Mesendoderm (in vitro differentiated cells): ENCODE data around the gene CYP46A1.

Experiments
- DNase-seq: peaks from one replicate; pipeline ENCODE4 v3.0.0; 2013
- H2AK5ac ChIP-seq: 2 replicates; pipeline ENCODE4 v1.6.1; 2013; ENCODE audit warnings: low read length, inconsistent platforms
- H2BK120ac ChIP-seq: 2 replicates; pipeline ENCODE4 v1.6.1; 2013; ENCODE audit warnings: low read depth, mild to moderate bottlenecking, low read length, moderate library complexity, mixed read lengths
- H2BK15ac ChIP-seq: replicated peaks from 2 replicates; pipeline ENCODE4 v1.6.1; 2013; ENCODE audit warnings: low read depth, mild to moderate bottlenecking, moderate library complexity
- H2BK5ac ChIP-seq: 2 replicates; pipeline ENCODE4 v1.6.1; 2013; ENCODE audit warnings: low read length, inconsistent platforms
- H3K18ac ChIP-seq: 2 replicates; pipeline ENCODE4 v1.6.1; 2013; ENCODE audit warnings: mild to moderate bottlenecking, low read length, mixed read lengths
- H3K23ac ChIP-seq: one replicate; pipeline ENCODE4 v1.6.1; 2013; ENCODE audit warnings: low read length
- H3K27ac ChIP-seq: 2 replicates; pipeline ENCODE4 v1.5.1; 2013; ENCODE audit warnings: low read depth, mild to moderate bottlenecking, inconsistent platforms, low read length, moderate library complexity
- H3K27me3 ChIP-seq: 2 replicates; pipeline ENCODE4 v1.6.1; 2013; ENCODE audit warnings: low read length, control low read depth, mild to moderate bottlenecking, inconsistent platforms; ENCODE audit not compliant: insufficient read depth, poor library complexity
- H3K36me3 ChIP-seq: 2 replicates; pipeline ENCODE4 v1.6.1; 2013; ENCODE audit warnings: low read length, inconsistent platforms; ENCODE audit not compliant: control insufficient read depth, insufficient read depth
- H3K4ac ChIP-seq: one replicate; pipeline ENCODE4 v1.6.1; 2013; ENCODE audit warnings: low read depth, mild to moderate bottlenecking, low read length, moderate library complexity
- H3K4me1 ChIP-seq: 2 replicates; pipeline ENCODE4 v1.6.1; 2013; ENCODE audit warnings: low read depth, low read length, inconsistent platforms; ENCODE audit not compliant: control insufficient read depth
- H3K4me2 ChIP-seq: 2 replicates; pipeline ENCODE4 v1.6.1; 2013; ENCODE audit warnings: low read length
- H3K4me3 ChIP-seq: 2 replicates; pipeline ENCODE4 v1.5.1; 2013; ENCODE audit warnings: mild to moderate bottlenecking, low read length
- H3K56ac ChIP-seq: one replicate; pipeline ENCODE4 v1.6.1; 2013; ENCODE audit warnings: low read length
- H3K79me1 ChIP-seq: 2 replicates; pipeline ENCODE4 v1.6.1; 2013; ENCODE audit warnings: low read length, inconsistent platforms
- H3K79me2 ChIP-seq: 2 replicates; pipeline ENCODE4 v1.6.1; 2013; ENCODE audit warnings: mild to moderate bottlenecking, low read length; ENCODE audit not compliant: control insufficient read depth, insufficient read depth
- H3K9ac ChIP-seq: 2 replicates; pipeline ENCODE4 v1.6.1; 2013; ENCODE audit warnings: low read length, inconsistent platforms
- H4K5ac ChIP-seq: one replicate; pipeline ENCODE4 v1.6.1; 2013; ENCODE audit warnings: low read length
- H4K8ac ChIP-seq: one replicate; pipeline ENCODE4 v1.6.1; 2013; ENCODE audit warnings: low read depth, mild to moderate bottlenecking, control low read depth, low read length, moderate library complexity
- WGBS: extraction: QIAGEN DNeasy Blood & Tissue Kit; methylation state at CpG from one replicate; pipeline ENCODE4 v1.1.7; 2013; ENCODE audit warnings: low lambda C conversion rate, missing lambda C conversion rate; ENCODE audit not compliant: insufficient coverage; ENCODE audit errors: extremely low coverage; 5-methylcytosine and 5-hydroxymethylcytosine counted together

CYP46A1 gene

DNA sequence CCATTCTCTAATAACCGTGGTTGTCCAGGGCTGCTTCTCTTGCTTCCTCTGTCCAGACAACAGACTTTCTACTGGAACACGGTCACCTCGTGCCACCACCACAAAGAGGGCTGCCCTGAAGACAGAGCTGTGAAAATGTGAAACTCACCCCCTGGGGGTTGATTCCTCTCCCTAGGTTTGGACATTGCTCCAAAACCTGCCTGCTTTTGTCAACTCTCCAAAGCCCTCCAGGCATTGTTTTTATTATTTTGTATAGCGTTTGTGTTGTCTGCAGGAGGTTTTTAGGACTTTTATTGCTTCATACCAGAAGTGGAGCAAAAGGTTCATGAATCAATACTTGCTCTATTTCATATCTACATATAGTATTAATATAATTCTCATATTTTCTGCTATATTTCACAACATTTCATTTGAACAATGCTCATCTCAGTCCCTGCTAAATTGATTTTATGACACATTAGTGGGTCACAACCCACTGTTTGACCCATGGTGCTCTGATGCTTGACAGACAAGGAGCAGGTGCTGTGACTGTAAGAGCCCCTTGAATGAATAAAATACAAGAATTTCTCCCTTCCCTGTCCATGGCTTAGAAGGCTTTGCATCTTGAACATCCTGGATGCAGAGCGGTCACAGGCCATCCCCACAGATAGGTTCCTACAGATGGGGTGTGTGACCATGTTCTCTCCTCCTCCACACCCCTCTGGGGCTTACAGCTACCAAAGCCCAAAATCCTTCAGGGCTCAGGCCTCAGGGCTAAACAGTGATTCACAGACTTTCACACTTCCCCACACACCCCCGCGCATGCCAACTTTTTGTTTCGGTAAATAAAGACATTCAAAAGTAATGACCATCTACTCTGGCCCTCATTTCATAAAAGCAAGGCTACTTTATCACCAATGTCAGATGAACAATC is 88.5 kb downstream of the CYP46A1 start:
- Histone ChIP-seq H3K18ac (no peak overlapping the region), H2BK15ac (no peak overlapping the region), H3K27me3 (no peaks in the 10 kb centered on the region), H3K79me1 (no peaks in the 10 kb centered on the region), H4K5ac (no peak overlapping the region), H2BK120ac (no peak overlapping the region), H3K4ac (no peak overlapping the region), H3K79me2 (no peaks in the 10 kb centered on the region), H3K9ac (no peak overlapping the region), H3K23ac (no peak overlapping the region), H3K4me2 (no peak overlapping the region), H3K56ac (no peak overlapping the region), H3K4me3 (no peak overlapping the region), H3K36me3 (no peaks in the 10 kb centered on the region), H2AK5ac (no peak overlapping the region), H2BK5ac (no peak overlapping the region), H3K27ac (no peak overlapping the region), H4K8ac (no peak overlapping the region), H3K4me1 (no peaks in the 10 kb centered on the region)
- DNase-seq: no peak
- no CpG with 5 or more reads among the region's 8 CpGs for WGBS

DNA sequence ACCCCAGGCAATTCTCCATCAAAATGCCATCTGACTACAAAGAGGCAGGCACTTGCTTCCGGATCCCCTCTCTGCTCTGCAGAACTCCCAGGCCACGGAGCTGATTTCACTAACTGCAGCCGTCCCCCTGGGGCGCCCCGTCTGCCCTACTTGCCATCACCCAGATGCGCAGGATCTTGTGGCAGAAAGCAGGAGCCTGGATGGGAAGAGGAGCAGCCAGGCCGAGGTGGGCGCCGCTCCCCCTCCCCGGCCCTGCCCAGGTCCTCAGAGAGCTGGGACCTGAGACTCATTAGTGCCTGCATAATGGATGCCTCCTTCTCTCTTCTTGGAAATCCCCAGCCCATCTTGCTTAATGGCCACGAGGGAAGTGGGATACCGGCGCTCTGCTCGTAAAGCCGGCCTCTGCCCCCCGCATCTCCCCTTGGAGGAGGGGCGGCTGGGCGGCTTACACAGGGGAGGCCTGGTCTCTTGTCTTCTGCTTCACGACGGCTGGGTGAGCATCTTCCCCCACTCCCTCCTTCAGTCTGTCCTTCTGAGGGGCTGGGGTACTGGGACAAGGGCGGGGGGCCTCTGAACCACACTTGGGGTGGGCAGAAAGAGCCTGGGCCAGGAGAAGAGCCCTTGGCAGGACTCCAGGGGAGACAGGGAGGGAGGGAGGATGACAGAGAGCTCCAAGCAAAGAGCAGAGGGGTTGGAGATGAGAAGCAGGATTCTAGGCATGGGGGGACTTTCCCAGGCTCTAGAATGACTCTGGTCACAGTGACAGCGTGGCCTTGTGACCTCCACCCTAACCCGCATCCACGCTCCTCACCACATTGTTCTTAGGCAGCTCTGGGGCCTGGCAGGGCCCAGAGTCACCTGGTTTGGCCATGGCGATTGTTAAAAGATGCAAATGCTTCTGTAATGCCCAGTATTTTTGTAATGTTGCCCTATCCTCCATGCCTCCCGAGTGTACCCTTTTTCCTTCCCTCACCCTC is 89.7 kb downstream of the CYP46A1 start:
- no peaks in the 10 kb centered on the region for H3K79me2 ChIP-seq
- H3K4ac ChIP-seq: no peak overlapping the region
- H3K4me3 ChIP-seq: no peak overlapping the region
- no peak overlapping the region for H2BK120ac ChIP-seq
- no CpG with 5 or more reads among the region's 26 CpGs for WGBS
- H3K18ac ChIP-seq: no peak overlapping the region
- no peak overlapping the region for H2BK5ac ChIP-seq
- no peak overlapping the region for H3K23ac ChIP-seq
- H3K79me1 ChIP-seq: no peaks in the 10 kb centered on the region
- peak; percentile 18 for DNase-seq
- H4K5ac ChIP-seq: no peak overlapping the region
- H3K4me1 ChIP-seq: no peaks in the 10 kb centered on the region
- H2BK15ac ChIP-seq: no peak overlapping the region
- no peak overlapping the region for H3K27ac ChIP-seq
- no peak overlapping the region for H3K9ac ChIP-seq
- peak overlapping the region; percentile 46 for H3K56ac ChIP-seq
- H4K8ac ChIP-seq: no peak overlapping the region
- no peaks in the 10 kb centered on the region for H3K36me3 ChIP-seq
- H2AK5ac ChIP-seq: no peak overlapping the region
- no peak overlapping the region for H3K4me2 ChIP-seq
- H3K27me3 ChIP-seq: no peaks in the 10 kb centered on the region

DNA sequence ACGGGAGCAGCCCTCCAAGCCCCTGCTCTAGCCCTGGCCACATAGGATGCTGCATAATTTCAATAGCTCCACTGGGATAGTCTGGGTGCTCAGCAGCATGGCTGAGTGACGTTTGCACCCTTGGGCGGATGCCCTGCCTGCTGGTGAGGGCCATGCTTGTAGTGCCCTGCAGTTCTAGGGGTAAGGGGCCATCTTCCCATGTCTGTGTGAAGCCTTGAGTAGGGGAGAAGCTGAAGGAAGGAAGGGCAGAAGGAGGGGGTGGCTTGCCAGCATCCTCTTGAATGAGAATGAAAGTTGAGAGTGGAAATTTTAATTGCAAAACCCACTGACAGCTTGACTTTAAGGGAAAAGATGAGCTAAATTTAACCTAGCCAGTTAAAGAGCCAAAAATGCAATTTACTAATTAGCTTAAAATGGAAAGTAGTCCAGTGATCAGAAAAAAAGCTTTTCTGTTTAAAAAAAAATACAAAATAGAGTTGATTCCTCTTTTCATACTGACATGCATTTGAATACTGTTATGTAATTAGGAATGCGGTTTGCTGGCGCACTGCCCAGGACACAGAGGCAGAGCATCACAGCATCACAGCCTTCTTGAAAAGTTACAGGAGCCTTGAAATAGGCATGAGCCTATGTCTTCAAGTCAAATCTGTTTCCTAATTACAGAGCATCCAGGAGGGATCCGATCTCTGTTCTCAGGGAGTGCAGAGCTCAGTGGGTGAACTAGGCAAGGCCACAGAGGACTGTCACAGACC is 90.6 kb downstream of the CYP46A1 start:
- DNase-seq: no peak
- no peak overlapping the region for H3K4ac ChIP-seq
- H2BK5ac ChIP-seq: no peak overlapping the region
- H3K79me1 ChIP-seq: no peaks in the 10 kb centered on the region
- H3K23ac ChIP-seq: no peak overlapping the region
- H3K27me3 ChIP-seq: no peaks in the 10 kb centered on the region
- H3K4me3 ChIP-seq: no peak overlapping the region
- no peaks in the 10 kb centered on the region for H3K36me3 ChIP-seq
- no peak overlapping the region for H3K4me2 ChIP-seq
- no peak overlapping the region for H3K9ac ChIP-seq
- no peaks in the 10 kb centered on the region for H3K4me1 ChIP-seq
- no peak overlapping the region for H4K8ac ChIP-seq
- H3K79me2 ChIP-seq: no peaks in the 10 kb centered on the region
- WGBS: no CpG with 5 or more reads among the region's 6 CpGs
- H4K5ac ChIP-seq: no peak overlapping the region
- H3K18ac ChIP-seq: no peak overlapping the region
- no peak overlapping the region for H2AK5ac ChIP-seq
- no peak overlapping the region for H3K27ac ChIP-seq
- H3K56ac ChIP-seq: no peak overlapping the region
- H2BK15ac ChIP-seq: no peak overlapping the region
- H2BK120ac ChIP-seq: no peak overlapping the region

DNA sequence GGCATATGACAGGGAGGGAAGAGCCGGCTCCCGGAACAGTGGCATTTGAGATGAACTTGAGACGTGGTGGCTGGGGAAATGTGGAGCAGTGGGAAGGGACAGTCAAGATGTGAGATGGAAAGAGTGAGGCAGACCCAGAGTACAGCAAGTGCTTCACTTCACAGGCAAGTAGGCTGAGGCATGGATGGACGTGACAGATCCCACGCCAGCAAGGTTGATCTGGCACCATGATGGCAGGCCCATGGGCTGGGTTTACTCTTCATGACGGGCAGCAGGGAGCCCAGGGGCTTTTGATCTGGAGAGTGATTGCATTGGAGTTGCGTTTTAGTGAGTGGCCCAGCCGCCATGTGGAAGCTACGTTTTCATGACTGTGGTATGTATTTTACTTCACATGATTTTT is 91.3 kb downstream of the CYP46A1 start:
- Histone ChIP-seq H3K23ac (no peak overlapping the region), H3K4ac (no peak overlapping the region), H2BK15ac (no peak overlapping the region), H3K4me3 (no peak overlapping the region), H3K9ac (no peak overlapping the region), H2BK5ac (no peak overlapping the region), H2BK120ac (no peak overlapping the region), H3K18ac (no peak overlapping the region), H3K79me1 (no peaks in the 10 kb centered on the region), H3K27me3 (no peaks in the 10 kb centered on the region), H3K56ac (no peak overlapping the region), H3K4me1 (no peaks in the 10 kb centered on the region), H3K4me2 (no peak overlapping the region), H4K8ac (no peak overlapping the region), H3K27ac (no peak overlapping the region), H4K5ac (no peak overlapping the region), H3K79me2 (no peaks in the 10 kb centered on the region), H3K36me3 (no peaks in the 10 kb centered on the region), H2AK5ac (no peak overlapping the region)
- no CpG with 5 or more reads among the region's 9 CpGs for WGBS
- DNase-seq: no peak
